ENCODE results near the gene CASZ1. TPM values are rescaled to one million over a fixed set of nuclear protein-coding genes. Genes with fewer than 3 reads are reported as not detected.

The CASZ1 gene
- total and polyA plus RNA-seq, 9 donors: 2.4 to 15.7 (median 4.0) TPM

- peaks cover 10% of the 10 kb centered on the region for H3K4me1 ChIP-seq (ENCODE audit: insufficient read depth)
- no peak overlapping the region for H3K4me3 ChIP-seq
- H3K36me3 ChIP-seq: no peaks in the 10 kb centered on the region
- DNase-seq: peak in 1 of 5 donors; percentile 28
- WGBS, 3 donors: 94 to 96% (median 95%) methylated on average over 22 of the region's 22 CpGs
- H3K27ac ChIP-seq: no peak overlapping the region
- TF ChIP-seq EP300 (IDR thresholded peaks at IDR 0.05) (no peak), POLR2A (IDR thresholded peaks at IDR 0.05) (no peak), CTCF (IDR thresholded peaks at IDR 0.05) (no peak)
- intact Hi-C loops (cut with DNase I): no loop called here
- H3K27me3 ChIP-seq: no peaks in the 10 kb centered on the region
- no peaks in the 10 kb centered on the region for H3K9me3 ChIP-seq
Measured at GRCh38 chr1:10626791-10627410, 169.5 kb downstream of the CASZ1 start.

GRCh38 chr1:10626131-10626731, 170.2 kb downstream of the CASZ1 start:
- WGBS, 3 donors: 84 to 87% (median 86%) methylated on average over 8 to 13 of the region's 13 CpGs
- no peak overlapping the region for H3K27ac ChIP-seq
- intact Hi-C loops (cut with DNase I): no loop called here

GRCh38 chr1:10625554-10625953, 170.9 kb downstream of the CASZ1 start:
- H3K27ac ChIP-seq: no peak overlapping the region
- peaks cover 10% of the 10 kb centered on the region for H3K4me1 ChIP-seq (ENCODE audit: insufficient read depth)
- no peak for TF ChIP-seq CTCF (IDR thresholded peaks at IDR 0.05)
- TF ChIP-seq EP300 (IDR thresholded peaks at IDR 0.05): no peak
- no peak for TF ChIP-seq POLR2A (IDR thresholded peaks at IDR 0.05)
- H3K27me3 ChIP-seq: no peaks in the 10 kb centered on the region
- peak in 1 of 5 donors; percentile 19 for DNase-seq
- no peak overlapping the region for H3K4me3 ChIP-seq
- intact Hi-C loops (cut with DNase I): no loop called here
- H3K9me3 ChIP-seq: no peaks in the 10 kb centered on the region
- 74 to 83% (median 81%) methylated on average over 10 of the region's 10 CpGs for WGBS, 3 donors
- H3K36me3 ChIP-seq: no peaks in the 10 kb centered on the region

More at GRCh38 chr1:10626131-10626731, 170.2 kb downstream of the CASZ1 start:
- TF ChIP-seq EP300 (IDR thresholded peaks at IDR 0.05): no peak
- TF ChIP-seq CTCF (IDR thresholded peaks at IDR 0.05): no peak
- no peak for TF ChIP-seq POLR2A (IDR thresholded peaks at IDR 0.05)
- DNase-seq: peak in 1 of 5 donors; percentile 26
- Histone ChIP-seq H3K36me3 (no peaks in the 10 kb centered on the region), H3K27me3 (no peaks in the 10 kb centered on the region), H3K4me1 (ENCODE audit: insufficient read depth) (peaks cover 10% of the 10 kb centered on the region), H3K9me3 (no peaks in the 10 kb centered on the region), H3K4me3 (no peak overlapping the region)

- intact Hi-C loops (cut with DNase I): no loop called here
- DNase-seq: peak in 1 of 5 donors; percentile 13
- Histone ChIP-seq H3K9me3 (no peaks in the 10 kb centered on the region), H3K4me1 (ENCODE audit: insufficient read depth) (peaks cover 10% of the 10 kb centered on the region), H3K27me3 (no peaks in the 10 kb centered on the region), H3K4me3 (no peak overlapping the region), H3K36me3 (no peaks in the 10 kb centered on the region), H3K27ac (no peak overlapping the region)
- no peak for TF ChIP-seq CTCF (IDR thresholded peaks at IDR 0.05)
- TF ChIP-seq EP300 (IDR thresholded peaks at IDR 0.05): no peak
- TF ChIP-seq POLR2A (IDR thresholded peaks at IDR 0.05): no peak
- 92 to 95% (median 92%) methylated on average over 9 of the region's 9 CpGs for WGBS, 3 donors
Measured at GRCh38 chr1:10625076-10625475, 171.4 kb downstream of the CASZ1 start.
